Measurements from ENCODE around the gene OPN4.
A peak's percentile ranks its signal among the peaks of the same experiment; 100 is the strongest.

The OPN4 gene

GRCh38 chr10:86700851-86701617, 46.7 kb downstream of the OPN4 start:
- no peak for DNase-seq

- DNase-seq: no peak
Measured at GRCh38 chr10:86703176-86703575, 48.8 kb downstream of the OPN4 start.

GRCh38 chr10:86705139-86705538, 50.8 kb downstream of the OPN4 start:
- DNase-seq: no peak

GRCh38 chr10:86705905-86706304, 51.6 kb downstream of the OPN4 start:
- DNase-seq: no peak

GRCh38 chr10:86706401-86706841, 52.1 kb downstream of the OPN4 start:
- no peak for DNase-seq

- no peak for DNase-seq
Measured at GRCh38 chr10:86706977-86707376, 52.6 kb downstream of the OPN4 start.

- no peak for DNase-seq
Measured at GRCh38 chr10:86707505-86707904, 53.2 kb downstream of the OPN4 start.

GRCh38 chr10:86708068-86708782, 53.9 kb downstream of the OPN4 start:
- DNase-seq: no peak

GRCh38 chr10:86708783-86709380, 54.5 kb downstream of the OPN4 start:
- no peak for DNase-seq

- no peak for DNase-seq
Measured at GRCh38 chr10:86709396-86710185, 55.2 kb downstream of the OPN4 start.

GRCh38 chr10:86710987-86711512, 56.7 kb downstream of the OPN4 start:
- peak; percentile 83 to 85 for DNase-seq

- peak; percentile 57 to 66 for DNase-seq
Measured at GRCh38 chr10:86711513-86712316, 57.4 kb downstream of the OPN4 start.

- no peak for DNase-seq
Measured at GRCh38 chr10:86712317-86712707, 58.0 kb downstream of the OPN4 start.

GRCh38 chr10:86715156-86715795, 60.9 kb downstream of the OPN4 start:
- DNase-seq: no peak

GRCh38 chr10:86715836-86716235, 61.5 kb downstream of the OPN4 start:
- no peak for DNase-seq

All from stimulated activated CD4-positive, alpha-beta T cell treated with anti-CD3 and anti-CD28 coated beads, Interleukin-2, amount 100 ng/mL, for 24 hours (primary cell).